Esophagus muscularis mucosa (tissue), 4 donors: ENCODE measurements around the gene HNRNPL. TPM values are rescaled to one million over a fixed set of nuclear protein-coding genes. Genes with fewer than 3 reads are reported as not detected.

Experiments
- DNase-seq: peaks from one replicate; pipeline ENCODE4 v3.0.0-alpha.2; 2017; ENCODE audit errors: extremely low spot score
- H3K27ac ChIP-seq, 4 donors: fragments of 200-600 bp; sonication (generic); replicated peaks in 1 of 4; 1 replicate in 3 of 4; 2 replicates in 1 of 4; pipeline ENCODE4 v1.5.1; 2016 to 2019; ENCODE audit warnings: mild to moderate bottlenecking in 1 of 4
- H3K27me3 ChIP-seq, 4 donors: fragments of 200-600 bp; sonication (generic); one replicate each; pipeline versions ENCODE4 v1.5.1 to v1.6.0; 2016 to 2019
- H3K36me3 ChIP-seq, 4 donors: fragments of 200-600 bp; sonication (generic); one replicate each; pipeline ENCODE4 v1.5.1; 2016 to 2019
- H3K4me1 ChIP-seq, 4 donors: fragments of 200-600 bp; sonication (generic); one replicate each; pipeline ENCODE4 v1.5.1; 2016 to 2019
- H3K4me3 ChIP-seq, 4 donors: fragments of 200-600 bp; sonication (generic); 1 replicate in 2 of 4; 2 replicates in 2 of 4; pipeline ENCODE4 v1.5.1; 2016 to 2019; ENCODE audit warnings: mild to moderate bottlenecking in 4 of 4, moderate library complexity in 1 of 4
- H3K9me3 ChIP-seq, 4 donors: fragments of 200-600 bp; sonication (generic); 1 replicate in 3 of 4; 2 replicates in 1 of 4; pipeline ENCODE4 v1.5.1; 2016 to 2019
- CTCF ChIP-seq, 3 experiments: fragments of 200-600 bp in 2 of 3; fragments of 450-650 bp in 1 of 3; sonication (generic) in 2 of 3; IDR thresholded peaks; one replicate each; pipeline ENCODE4 v1.5.1; 2017 to 2019; ENCODE audit warnings: antibody characterized with exemption in 3 of 3, mild to moderate bottlenecking in 2 of 3, moderate library complexity in 1 of 3
- EP300 ChIP-seq: sonication (generic); formaldehyde crosslinking; IDR thresholded peaks from one replicate; pipeline ENCODE4 v1.6.1; 2017; ENCODE audit warnings: antibody characterized with exemption
- POLR2A ChIP-seq: fragments of 450-650 bp; IDR thresholded peaks from one replicate; pipeline ENCODE4 v1.6.1; 2017; ENCODE audit warnings: antibody characterized with exemption, moderate library complexity, mild to moderate bottlenecking, low read depth
- POLR2AphosphoS5 ChIP-seq, 2 donors: sonication (generic); formaldehyde crosslinking; IDR thresholded peaks; one replicate each; pipeline ENCODE4 v1.6.1; 2017; ENCODE audit warnings: antibody characterized with exemption in 2 of 2
- WGBS: methylation state at CpG from one replicate; pipeline ENCODE4 v1.1.5; 2018; 5-methylcytosine and 5-hydroxymethylcytosine counted together
- intact Hi-C: fragments of 100-400 bp; cut with DNase I; formaldehyde crosslinking; loops from one replicate; pipeline ENCODE4 v1.15.1; 2023
- total RNA-seq, 4 donors: library from RNA; depleted of rRNA; stranded (reverse); fragments of >200 nt; gene quantifications; one replicate each; pipeline versions ENCODE4 v1.1.0 to v1.2.1, GENCODE V29; 2016

Gene HNRNPL
- total RNA-seq, 4 donors from 2014 or later, result 126 to 202 (median 180) TPM

GRCh38 chr19:38850436-38850975 lies 720 bp upstream of the HNRNPL start:
- Histone ChIP-seq H3K4me3 (peak overlapping the region; percentile 75 to 97 (median 84)), H3K9me3 (no peaks in the 10 kb centered on the region), H3K36me3 (peaks cover 19 to 28% (median 25%) of the 10 kb centered on the region in 4 donors), H3K27ac (peak overlapping the region; percentile 98 to 100 (median 100)), H3K27me3 (no peaks in the 10 kb centered on the region), H3K4me1 (peaks cover 43 to 59% (median 52%) of the 10 kb centered on the region in 4 donors)
- peak; percentile 100 for DNase-seq
- 1% methylated on average over 7 of the region's 26 CpGs for WGBS
- intact Hi-C loops, result no loop called here
- TF ChIP-seq POLR2AphosphoS5 (IDR thresholded peaks at IDR 0.05) (peak; percentile 96 to 97), POLR2A (peak; percentile 87), CTCF (IDR thresholded peaks at IDR 0.05) (peak in 2 of 3 experiments; percentile 9 to 40), EP300 (no peak)

- TF ChIP-seq EP300 (no peak), CTCF (IDR thresholded peaks at IDR 0.05) (peak in 1 of 3 experiments; percentile 46), POLR2AphosphoS5 (IDR thresholded peaks at IDR 0.05) (peak in 1 of 2 donors; percentile 86), POLR2A (no peak)
- 0% methylated on average over 3 of the region's 76 CpGs for WGBS
- Histone ChIP-seq H3K36me3 (peaks cover 31 to 40% (median 37%) of the 10 kb centered on the region in 4 donors), H3K27me3 (no peaks in the 10 kb centered on the region), H3K9me3 (no peaks in the 10 kb centered on the region), H3K4me1 (peaks cover 45 to 70% (median 62%) of the 10 kb centered on the region in 4 donors), H3K4me3 (peak overlapping the region; percentile 82 to 98 (median 94)), H3K27ac (peak overlapping the region; percentile 100)
- intact Hi-C loops, result loop anchor here (5.0 kb wide), 1 partner anchor 202 kb away; the partner anchor contains the start of gene ACTN4
- DNase-seq, result peak; percentile 99
These were observed 483 bp downstream of the HNRNPL start for GRCh38 chr19:38849147-38849859.

- peaks cover 51 to 77% (median 69%) of the 10 kb centered on the region in 4 donors for H3K4me1 ChIP-seq
- intact Hi-C loops, result loop anchor here (5.0 kb wide), 1 partner anchor 201 kb away; the partner anchor contains the start of gene ACTN4
- no peak for DNase-seq
- H3K9me3 ChIP-seq, result no peaks in the 10 kb centered on the region
- 19% methylated on average over 22 of the region's 22 CpGs for WGBS
- peaks cover 39 to 47% (median 45%) of the 10 kb centered on the region in 4 donors for H3K36me3 ChIP-seq
- H3K27me3 ChIP-seq, result no peaks in the 10 kb centered on the region
- H3K27ac ChIP-seq, result peak overlapping the region; percentile 100
- H3K4me3 ChIP-seq, result peak overlapping the region; percentile 82 to 98 (median 94)
- no peak for TF ChIP-seq CTCF (IDR thresholded peaks at IDR 0.05)
- TF ChIP-seq POLR2A, result no peak
- TF ChIP-seq POLR2AphosphoS5 (IDR thresholded peaks at IDR 0.05), result no peak
- no peak for TF ChIP-seq EP300
These were observed 1.3 kb downstream of the HNRNPL start for GRCh38 chr19:38848299-38849146.

GRCh38 chr19:38846097-38846496 lies 3.7 kb downstream of the HNRNPL start:
- 65% methylated on average over 2 of the region's 2 CpGs for WGBS
- TF ChIP-seq EP300 (no peak), POLR2AphosphoS5 (IDR thresholded peaks at IDR 0.05) (no peak), POLR2A (no peak), CTCF (IDR thresholded peaks at IDR 0.05) (no peak)
- Histone ChIP-seq H3K27me3 (no peaks in the 10 kb centered on the region), H3K27ac (no peak overlapping the region), H3K9me3 (no peaks in the 10 kb centered on the region), H3K4me3 (no peak overlapping the region), H3K36me3 (peaks cover 63 to 72% (median 69%) of the 10 kb centered on the region in 4 donors), H3K4me1 (peaks cover 43 to 74% (median 63%) of the 10 kb centered on the region in 4 donors)
- no peak for DNase-seq
- intact Hi-C loops, result loop anchor here (5.0 kb wide), 1 partner anchor 199 kb away; the partner anchor contains the start of gene ACTN4
